ENCODE results near the gene FSTL1. TPM values are rescaled to one million over a fixed set of nuclear protein-coding genes. Genes with fewer than 3 reads are reported as not detected.

Gene FSTL1
- total RNA-seq, 1 experiment from 2014 or later = 20.7 TPM

- Histone ChIP-seq H4K20me1 (ENCODE audit: insufficient read depth) (no peaks in the 10 kb centered on the region), H3K4me2 (ENCODE audit: low read length) (no peak overlapping the region), H3K9ac (ENCODE audit: low read length) (no peak overlapping the region), H2AFZ (ENCODE audit: low read depth, low read length, poor library complexity, severe bottlenecking) (no peak overlapping the region), H3K4me1 (ENCODE audit: control insufficient read depth in 1 of 2, insufficient read depth in 2 of 2, low read length in 2 of 2) (no peaks in the 10 kb centered on the region), H3K27me3 (ENCODE audit: insufficient read depth, low read length) (no peaks in the 10 kb centered on the region), H3K9me3 (ENCODE audit: control insufficient read depth in 1 of 2, insufficient read depth in 1 of 2, low read depth in 1 of 2, low read length in 2 of 2) (no peaks in the 10 kb centered on the region), H3K79me2 (ENCODE audit: insufficient read depth, low read length) (no peaks in the 10 kb centered on the region), H3K4me3 (replicated peaks in 1 of 2; ENCODE audit: low read depth in 1 of 2, low read length in 2 of 2) (no peak overlapping the region), H3K36me3 (ENCODE audit: control insufficient read depth in 1 of 2, insufficient read depth in 2 of 2, low read length in 2 of 2) (no peaks in the 10 kb centered on the region), H3K9me2 (ENCODE audit: insufficient read depth) (no peaks in the 10 kb centered on the region), H3K27ac (ENCODE audit: low read depth, low read length) (no peak overlapping the region)
- no TSS peak for BruUV-seq (replicated peaks)
- no peak for DNase-seq (ENCODE audit: low read depth, low spot score)
- TF ChIP-seq ELF1 (IDR thresholded peaks at IDR 0.05; ENCODE audit: borderline replicate concordance, low read depth) = no peak
- no peak for TF ChIP-seq MAX (IDR thresholded peaks at IDR 0.05)
- TF ChIP-seq ZFX (IDR thresholded peaks at IDR 0.05) = no peak
- no peak for TF ChIP-seq SP1 (IDR thresholded peaks at IDR 0.05; ENCODE audit: low read depth)
- TF ChIP-seq JUND (IDR thresholded peaks at IDR 0.05) = no peak
- TF ChIP-seq CBX3 (IDR thresholded peaks at IDR 0.05; ENCODE audit: low read depth) = no peak
- TF ChIP-seq ATF3 (IDR thresholded peaks at IDR 0.05) = no peak
- no peak for TF ChIP-seq EGR1 (IDR thresholded peaks at IDR 0.05; ENCODE audit: low read depth)
- no peak for TF ChIP-seq FOSL1 (IDR thresholded peaks at IDR 0.05; ENCODE audit: low read depth)
- TF ChIP-seq YY1 (IDR thresholded peaks at IDR 0.05; ENCODE audit: extremely low read depth, insufficient replicate concordance, low read depth, low read length) = no peak
- no peak for TF ChIP-seq CTCF (IDR thresholded peaks at IDR 0.05 in 2 of 3, conservative IDR thresholded peaks at IDR 0.05 in 1 of 3; ENCODE audit: borderline replicate concordance in 1 of 3, insufficient read depth in 1 of 3, low read depth in 2 of 3, low read length in 2 of 3)
- TF ChIP-seq ZBTB33 (IDR thresholded peaks at IDR 0.05; ENCODE audit: extremely low read depth, insufficient replicate concordance, low read length) = no peak
- TF ChIP-seq REST (IDR thresholded peaks at IDR 0.05; ENCODE audit: low read depth) = no peak
- TF ChIP-seq POLR2A (IDR thresholded peaks at IDR 0.05; ENCODE audit: borderline replicate concordance, extremely low read depth, insufficient read depth, insufficient read length) = no peak
- no peak for TF ChIP-seq TCF7L2 (IDR thresholded peaks at IDR 0.05; ENCODE audit: borderline replicate concordance, extremely low read depth, insufficient read depth, insufficient read length)
- TF ChIP-seq ZNF274 (IDR thresholded peaks at IDR 0.05; ENCODE audit: low read depth, low read length) = no peak
- TF ChIP-seq SIN3A (IDR thresholded peaks at IDR 0.05; ENCODE audit: low read depth) = no peak
- no peak for TF ChIP-seq EZH2phosphoT487 (IDR thresholded peaks at IDR 0.05; ENCODE audit: borderline replicate concordance)
- intact Hi-C loops (cut with micrococcal nuclease) = no loop called here
- ChIA-PET CTCF (interaction anchor here (1.2 kb wide), 1 partner anchor 45 kb away, joined by 3 read pairs; no protein-coding TSS in a partner anchor), RAD21 (ENCODE audit: low non-redundant PET in 1 of 2, low total read pairs in 2 of 2, uncharacterized antibody in 2 of 2, unreplicated experiment in 2 of 2) (no interaction called here), POLR2A (no interaction called here)
- ATAC-seq = no peak
These were observed 11.7 kb upstream of the FSTL1 start for GRCh38 chr3:120462409-120462959.

Data from HCT116 (cell line).